Mammary epithelial cell (primary cell): Measurements from ENCODE around the gene ZDHHC1.

Experiments
- CTCF ChIP-seq, 2 donors: IDR thresholded peaks in 1 of 2; conservative IDR thresholded peaks in 1 of 2; 2 replicates each; pipeline ENCODE4 v1.5.1; 2011 to 2012; ENCODE audit warnings: inconsistent platforms in 2 of 2, low read length in 2 of 2, mild to moderate bottlenecking in 2 of 2, control low read depth in 1 of 2, low read depth in 1 of 2; ENCODE audit not compliant: insufficient read depth in 1 of 2; ENCODE audit errors: extremely low read depth in 1 of 2
- EZH2 ChIP-seq: IDR thresholded peaks from 2 replicates; pipeline ENCODE4 v1.6.1; 2012; ENCODE audit warnings: low read length, inconsistent platforms, borderline replicate concordance

- TF ChIP-seq CTCF (conservative IDR thresholded peaks at IDR 0.05 in 1 of 2, IDR thresholded peaks at IDR 0.05 in 1 of 2; ENCODE audit: extremely low read depth in 1 of 2, insufficient read depth in 1 of 2, low read depth in 1 of 2, low read length in 2 of 2) (no peak), EZH2 (no peak)
These were observed 9.9 kb downstream of the ZDHHC1 start for GRCh38 chr16:67406111-67406971.
